HCT116 (cell line): Measurements from ENCODE around the gene OR2A12.

Experiments
- SIN3A ChIP-seq: IDR thresholded peaks from 2 replicates; pipeline ENCODE4 v1.6.1; 2012; ENCODE audit warnings: low read depth
- TF ChIP-seq, protein P1 (sequence below), 3 experiments: fragments of 200-600 bp in 1 of 3; sonication (generic) in 1 of 3; IDR thresholded peaks in 2 of 3; conservative IDR thresholded peaks in 1 of 3; 2 replicates each; pipeline ENCODE4 v1.5.1; 2012 to 2017; ENCODE audit warnings: low read depth in 2 of 3, low read length in 2 of 3, antibody characterized with exemption in 1 of 3, borderline replicate concordance in 1 of 3, control low read depth in 1 of 3, mild to moderate bottlenecking in 1 of 3, mixed read lengths in 1 of 3, mixed run types in 1 of 3, moderate library complexity in 1 of 3; ENCODE audit not compliant: insufficient read depth in 1 of 3
- TF ChIP-seq, protein P2 (sequence below): IDR thresholded peaks from 2 replicates; pipeline ENCODE4 v1.6.1; 2012

DNA sequence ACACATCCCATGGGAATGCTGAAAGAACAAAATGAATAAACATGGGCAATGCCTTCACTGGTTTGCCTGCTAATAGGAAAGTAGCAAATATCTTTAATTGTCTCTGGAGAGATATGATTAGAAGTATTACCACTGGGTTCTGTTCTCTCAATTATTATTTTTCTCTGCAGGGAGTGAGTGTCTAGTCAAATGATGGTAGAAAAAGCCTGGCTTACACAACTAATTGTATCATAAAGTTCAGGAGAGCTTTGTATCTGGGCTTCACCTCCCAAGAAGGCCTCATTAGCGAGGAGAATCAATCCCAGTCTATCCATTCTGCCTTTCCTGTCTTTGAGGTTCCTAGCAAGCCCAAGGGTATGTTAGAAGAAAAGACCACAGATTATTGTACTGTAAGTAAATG is 36.8 kb downstream of the OR2A12 start, which contains the start of gene OR2A14:
- TF ChIP-seq SIN3A = no peak
- TF ChIP-seq, protein P1, sequence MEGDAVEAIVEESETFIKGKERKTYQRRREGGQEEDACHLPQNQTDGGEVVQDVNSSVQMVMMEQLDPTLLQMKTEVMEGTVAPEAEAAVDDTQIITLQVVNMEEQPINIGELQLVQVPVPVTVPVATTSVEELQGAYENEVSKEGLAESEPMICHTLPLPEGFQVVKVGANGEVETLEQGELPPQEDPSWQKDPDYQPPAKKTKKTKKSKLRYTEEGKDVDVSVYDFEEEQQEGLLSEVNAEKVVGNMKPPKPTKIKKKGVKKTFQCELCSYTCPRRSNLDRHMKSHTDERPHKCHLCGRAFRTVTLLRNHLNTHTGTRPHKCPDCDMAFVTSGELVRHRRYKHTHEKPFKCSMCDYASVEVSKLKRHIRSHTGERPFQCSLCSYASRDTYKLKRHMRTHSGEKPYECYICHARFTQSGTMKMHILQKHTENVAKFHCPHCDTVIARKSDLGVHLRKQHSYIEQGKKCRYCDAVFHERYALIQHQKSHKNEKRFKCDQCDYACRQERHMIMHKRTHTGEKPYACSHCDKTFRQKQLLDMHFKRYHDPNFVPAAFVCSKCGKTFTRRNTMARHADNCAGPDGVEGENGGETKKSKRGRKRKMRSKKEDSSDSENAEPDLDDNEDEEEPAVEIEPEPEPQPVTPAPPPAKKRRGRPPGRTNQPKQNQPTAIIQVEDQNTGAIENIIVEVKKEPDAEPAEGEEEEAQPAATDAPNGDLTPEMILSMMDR (IDR thresholded peaks at IDR 0.05 in 2 of 3, conservative IDR thresholded peaks at IDR 0.05 in 1 of 3; ENCODE audit: borderline replicate concordance in 1 of 3, insufficient read depth in 1 of 3, low read depth in 2 of 3, low read length in 2 of 3) = no peak
- TF ChIP-seq, protein P2, sequence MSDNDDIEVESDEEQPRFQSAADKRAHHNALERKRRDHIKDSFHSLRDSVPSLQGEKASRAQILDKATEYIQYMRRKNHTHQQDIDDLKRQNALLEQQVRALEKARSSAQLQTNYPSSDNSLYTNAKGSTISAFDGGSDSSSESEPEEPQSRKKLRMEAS = no peak
